BLaER1 (cell line): ENCODE data around the gene MRPL50.

Experiments used
- H3K27ac ChIP-seq: shearing (Covaris generic); formaldehyde crosslinking; 2 replicates; pipeline ENCODE4 v1.8.1; 2022
- H3K27me3 ChIP-seq: shearing (Covaris generic); formaldehyde crosslinking; 2 replicates; pipeline ENCODE4 v1.8.1; 2022
- H3K36me3 ChIP-seq: shearing (Covaris generic); formaldehyde crosslinking; 2 replicates; pipeline ENCODE4 v1.8.1; 2022
- H3K4me1 ChIP-seq: shearing (Covaris generic); formaldehyde crosslinking; 2 replicates; pipeline ENCODE4 v1.8.1; 2022
- H3K4me2 ChIP-seq: shearing (Covaris generic); formaldehyde crosslinking; 2 replicates; pipeline ENCODE4 v1.8.1; 2022
- H3K4me3 ChIP-seq: shearing (Covaris generic); formaldehyde crosslinking; 2 replicates; pipeline ENCODE4 v1.8.1; 2022
- H3K9ac ChIP-seq: shearing (Covaris generic); formaldehyde crosslinking; 2 replicates; pipeline ENCODE4 v1.8.1; 2022
- H3K9me3 ChIP-seq: shearing (Covaris generic); formaldehyde crosslinking; 2 replicates; pipeline ENCODE4 v1.8.1; 2022
- H4K20me1 ChIP-seq: shearing (Covaris generic); formaldehyde crosslinking; 2 replicates; pipeline ENCODE4 v1.8.1; 2022
- Cebpa-rat ChIP-seq: shearing (Covaris generic); IDR thresholded peaks from 2 replicates; pipeline ENCODE4 v1.8.1; 2022

Gene MRPL50

DNA sequence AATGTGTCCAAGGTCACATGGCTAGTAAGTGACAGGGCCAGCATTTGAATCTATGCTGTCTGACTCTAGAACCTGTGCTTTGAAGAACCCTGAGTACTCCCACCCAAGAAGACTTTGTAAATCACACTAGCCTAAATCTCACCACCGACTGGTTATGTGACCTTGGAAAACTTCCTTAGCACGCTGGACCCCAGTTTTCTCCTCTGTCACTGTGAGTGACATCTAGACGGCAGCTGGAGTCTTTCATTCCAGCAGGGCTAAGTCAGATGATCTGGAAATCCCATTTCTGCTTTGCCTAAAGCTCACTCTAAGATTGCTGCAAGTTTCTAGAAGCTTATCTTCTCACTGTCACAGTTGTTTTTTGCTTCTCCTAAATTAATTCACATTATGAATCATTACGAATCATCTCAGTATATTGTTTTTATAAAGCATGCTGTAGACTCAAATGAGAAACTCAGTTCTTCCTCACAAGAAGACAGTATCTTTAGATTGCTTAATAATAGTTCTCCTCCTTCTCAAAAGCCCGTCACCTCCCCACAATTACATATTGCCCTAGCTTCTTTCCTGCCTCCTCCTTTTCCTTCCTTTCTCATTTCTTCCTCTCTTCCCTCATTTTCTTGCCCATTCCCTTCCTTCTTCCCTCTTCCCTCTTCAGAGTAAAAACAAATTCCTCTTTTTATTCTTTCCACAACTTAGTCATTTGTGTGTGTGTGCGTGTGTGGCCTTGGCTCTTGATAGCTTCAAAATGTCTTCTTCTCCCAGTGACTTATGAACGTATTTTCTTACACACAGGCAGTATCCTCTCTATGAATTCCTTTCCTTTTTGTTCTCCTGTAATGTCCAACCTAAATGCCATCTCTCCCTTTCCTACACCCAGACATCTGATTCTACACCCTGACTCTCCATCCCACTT lies 20.4 kb upstream of the MRPL50 start:
- TF ChIP-seq Cebpa-rat, result no peak
- Histone ChIP-seq H3K27ac (no peak overlapping the region), H3K9ac (no peak overlapping the region)

DNA sequence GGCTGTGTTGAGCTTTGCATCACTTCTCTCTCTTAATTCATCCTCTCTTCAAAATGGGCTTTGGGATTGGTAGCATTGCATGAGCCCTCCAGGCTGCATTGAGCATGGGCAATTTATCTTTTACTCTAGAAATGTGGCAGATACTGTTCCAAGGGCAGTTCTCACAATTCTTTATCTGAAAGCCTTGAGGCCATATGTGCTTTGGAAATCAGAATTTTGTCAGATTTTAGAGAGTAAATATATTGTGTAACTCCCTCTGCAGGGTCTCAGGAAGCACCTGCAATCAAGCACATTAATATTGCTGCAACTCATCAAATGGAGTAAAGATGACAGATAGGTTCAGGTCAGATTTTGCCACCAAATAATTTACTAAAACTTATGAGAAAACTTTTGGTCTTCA lies 19.6 kb upstream of the MRPL50 start:
- no peak overlapping the region for H3K4me3 ChIP-seq
- peaks cover 21% of the 10 kb centered on the region for H3K9me3 ChIP-seq
- peak overlapping the region; percentile 32 for H3K4me2 ChIP-seq
- H3K36me3 ChIP-seq, result peaks cover 15% of the 10 kb centered on the region; the same call in 1 of the 2 replicates
- peaks cover 13% of the 10 kb centered on the region; the same call in 1 of the 2 replicates for H4K20me1 ChIP-seq
- no peaks in the 10 kb centered on the region for H3K27me3 ChIP-seq
- no peak for TF ChIP-seq Cebpa-rat
- no peak overlapping the region for H3K27ac ChIP-seq
- peaks cover 11% of the 10 kb centered on the region for H3K4me1 ChIP-seq
- no peak overlapping the region for H3K9ac ChIP-seq

More for the DNA sequence above, 20.4 kb upstream of the MRPL50 start:
- Histone ChIP-seq H3K9me3 (peaks cover 13% of the 10 kb centered on the region; the same call in 1 of the 2 replicates), H3K36me3 (peaks cover 9% of the 10 kb centered on the region; the same call in 1 of the 2 replicates), H4K20me1 (peaks cover 13% of the 10 kb centered on the region; the same call in 1 of the 2 replicates), H3K4me1 (peaks cover 11% of the 10 kb centered on the region), H3K4me2 (no peak overlapping the region), H3K4me3 (no peak overlapping the region), H3K27me3 (no peaks in the 10 kb centered on the region)

DNA sequence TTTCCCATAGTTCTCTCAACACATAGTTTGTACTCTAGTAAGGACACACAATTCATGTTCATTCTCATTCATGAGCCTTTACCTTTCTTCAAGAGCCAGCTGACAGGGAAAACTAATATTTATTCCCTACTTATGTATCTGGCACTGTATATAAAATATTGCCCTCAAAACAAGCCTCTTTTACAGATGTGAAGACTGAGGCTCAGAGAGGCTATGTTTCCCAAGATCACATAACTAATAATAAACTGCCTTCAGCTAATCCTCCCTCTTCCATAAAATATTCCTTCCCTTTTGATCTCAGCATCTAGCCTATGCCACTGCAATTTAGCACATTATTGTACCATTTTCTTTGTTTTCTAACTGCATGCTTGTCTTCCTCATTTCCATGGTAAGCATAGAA lies 19.0 kb upstream of the MRPL50 start:
- Histone ChIP-seq H4K20me1 (peaks cover 13% of the 10 kb centered on the region; the same call in 1 of the 2 replicates), H3K4me2 (peak overlapping the region; percentile 32), H3K36me3 (peaks cover 19% of the 10 kb centered on the region; the same call in 1 of the 2 replicates), H3K27me3 (no peaks in the 10 kb centered on the region), H3K9ac (no peak overlapping the region), H3K9me3 (peaks cover 27% of the 10 kb centered on the region), H3K4me3 (no peak overlapping the region), H3K4me1 (peaks cover 11% of the 10 kb centered on the region), H3K27ac (no peak overlapping the region)
- no peak for TF ChIP-seq Cebpa-rat

DNA sequence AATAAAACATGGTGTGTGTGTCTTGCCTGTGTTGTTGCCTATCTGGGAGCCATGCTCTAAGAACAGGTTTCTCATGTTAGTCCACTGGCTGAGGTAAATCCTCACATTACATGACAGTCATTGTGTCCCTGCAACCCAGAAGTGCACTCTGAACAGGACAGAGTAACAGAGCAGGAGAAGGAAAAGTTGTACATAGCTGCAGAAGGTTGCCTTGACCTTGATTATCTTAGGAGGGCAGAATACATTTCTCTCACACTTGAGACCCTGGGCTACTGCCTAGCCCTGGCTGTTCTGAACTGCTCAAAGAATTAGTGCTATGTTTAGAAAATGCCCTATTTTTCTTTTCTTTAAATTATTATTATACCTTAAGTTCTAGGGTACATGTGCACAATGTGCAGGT lies 17.2 kb upstream of the MRPL50 start:
- peaks cover 26% of the 10 kb centered on the region for H3K36me3 ChIP-seq
- no peak overlapping the region for H3K4me3 ChIP-seq
- no peaks in the 10 kb centered on the region for H3K27me3 ChIP-seq
- peaks cover 45% of the 10 kb centered on the region for H3K9me3 ChIP-seq
- peaks cover 13% of the 10 kb centered on the region; the same call in 1 of the 2 replicates for H4K20me1 ChIP-seq
- H3K27ac ChIP-seq, result no peak overlapping the region
- peaks cover 12% of the 10 kb centered on the region for H3K4me1 ChIP-seq
- TF ChIP-seq Cebpa-rat, result no peak
- no peak overlapping the region for H3K9ac ChIP-seq
- H3K4me2 ChIP-seq, result no peak overlapping the region

DNA sequence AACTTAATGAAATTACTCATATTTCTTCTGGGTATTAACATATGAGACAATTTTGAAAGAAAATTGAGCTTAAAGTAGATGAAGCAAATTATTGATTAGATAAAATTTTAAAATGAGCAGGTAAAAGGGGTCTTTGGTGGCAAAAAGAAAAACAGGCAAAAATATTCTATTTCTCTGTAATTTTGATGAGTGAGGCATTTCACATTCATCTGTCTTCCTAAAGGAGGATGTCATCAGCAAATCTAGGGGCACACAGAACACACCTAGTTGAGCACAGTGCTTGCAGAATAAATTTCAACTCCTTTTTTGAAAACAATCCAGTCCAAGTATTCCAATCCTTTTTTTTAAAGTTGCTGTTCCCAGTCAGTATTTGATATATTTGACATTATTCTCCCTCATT lies 16.4 kb upstream of the MRPL50 start:
- H4K20me1 ChIP-seq, result peaks cover 13% of the 10 kb centered on the region; the same call in 1 of the 2 replicates
- peaks cover 53% of the 10 kb centered on the region for H3K9me3 ChIP-seq
- H3K4me3 ChIP-seq, result no peak overlapping the region
- no peak overlapping the region for H3K27ac ChIP-seq
- no peak overlapping the region for H3K4me2 ChIP-seq
- TF ChIP-seq Cebpa-rat, result no peak
- no peaks in the 10 kb centered on the region for H3K27me3 ChIP-seq
- H3K4me1 ChIP-seq, result peaks cover 15% of the 10 kb centered on the region
- H3K36me3 ChIP-seq, result peaks cover 33% of the 10 kb centered on the region
- H3K9ac ChIP-seq, result no peak overlapping the region

DNA sequence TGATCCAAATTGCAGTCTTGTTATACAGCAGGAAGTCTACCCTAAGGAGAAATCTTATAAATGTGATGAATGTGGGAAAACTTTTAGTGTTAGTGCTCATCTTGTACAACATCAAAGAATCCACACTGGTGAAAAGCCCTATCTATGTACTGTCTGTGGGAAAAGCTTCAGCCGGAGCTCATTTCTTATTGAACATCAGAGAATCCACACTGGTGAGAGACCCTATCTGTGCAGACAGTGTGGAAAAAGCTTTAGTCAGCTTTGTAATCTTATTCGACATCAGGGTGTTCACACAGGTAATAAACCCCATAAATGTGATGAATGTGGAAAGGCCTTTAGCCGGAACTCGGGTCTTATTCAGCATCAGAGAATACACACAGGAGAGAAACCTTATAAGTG lies 10.7 kb upstream of the MRPL50 start:
- peaks cover 93% of the 10 kb centered on the region for H3K9me3 ChIP-seq
- no peak overlapping the region for H3K27ac ChIP-seq
- no peaks in the 10 kb centered on the region for H3K27me3 ChIP-seq
- H3K4me2 ChIP-seq, result no peak overlapping the region
- peaks cover 79% of the 10 kb centered on the region for H3K36me3 ChIP-seq
- no peak overlapping the region; the same call in 1 of the 2 replicates for H3K4me3 ChIP-seq
- TF ChIP-seq Cebpa-rat, result no peak
- peaks cover 4% of the 10 kb centered on the region; the same call in 1 of the 2 replicates for H3K4me1 ChIP-seq
- no peaks in the 10 kb centered on the region for H4K20me1 ChIP-seq
- H3K9ac ChIP-seq, result no peak overlapping the region

DNA sequence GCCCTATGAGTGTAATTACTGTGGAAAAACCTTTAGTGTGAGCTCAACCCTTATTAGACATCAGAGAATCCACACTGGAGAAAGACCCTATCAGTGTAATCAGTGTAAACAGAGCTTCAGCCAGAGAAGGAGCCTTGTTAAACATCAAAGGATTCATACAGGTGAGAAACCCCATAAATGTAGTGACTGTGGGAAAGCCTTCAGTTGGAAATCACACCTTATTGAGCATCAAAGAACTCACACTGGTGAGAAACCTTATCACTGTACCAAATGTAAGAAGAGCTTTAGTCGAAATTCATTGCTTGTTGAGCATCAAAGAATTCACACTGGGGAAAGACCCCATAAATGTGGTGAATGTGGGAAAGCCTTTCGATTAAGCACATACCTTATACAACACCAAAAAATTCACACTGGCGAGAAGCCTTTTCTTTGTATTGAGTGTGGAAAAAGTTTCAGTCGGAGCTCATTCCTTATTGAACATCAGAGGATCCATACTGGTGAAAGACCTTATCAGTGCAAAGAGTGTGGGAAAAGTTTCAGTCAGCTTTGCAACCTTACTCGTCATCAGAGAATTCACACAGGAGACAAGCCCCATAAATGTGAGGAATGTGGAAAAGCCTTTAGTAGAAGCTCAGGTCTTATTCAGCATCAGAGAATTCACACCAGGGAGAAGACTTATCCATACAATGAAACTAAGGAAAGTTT lies 10.1 kb upstream of the MRPL50 start:
- H3K4me2 ChIP-seq, result no peak overlapping the region
- no peak overlapping the region for H3K27ac ChIP-seq
- H3K27me3 ChIP-seq, result no peaks in the 10 kb centered on the region
- TF ChIP-seq Cebpa-rat, result no peak
- no peak overlapping the region for H3K9ac ChIP-seq
- peak overlapping the region; percentile 7 for H3K4me3 ChIP-seq
- peaks cover 4% of the 10 kb centered on the region; the same call in 1 of the 2 replicates for H3K4me1 ChIP-seq
- peaks cover 95% of the 10 kb centered on the region for H3K9me3 ChIP-seq
- H4K20me1 ChIP-seq, result no peaks in the 10 kb centered on the region
- H3K36me3 ChIP-seq, result peaks cover 82% of the 10 kb centered on the region

DNA sequence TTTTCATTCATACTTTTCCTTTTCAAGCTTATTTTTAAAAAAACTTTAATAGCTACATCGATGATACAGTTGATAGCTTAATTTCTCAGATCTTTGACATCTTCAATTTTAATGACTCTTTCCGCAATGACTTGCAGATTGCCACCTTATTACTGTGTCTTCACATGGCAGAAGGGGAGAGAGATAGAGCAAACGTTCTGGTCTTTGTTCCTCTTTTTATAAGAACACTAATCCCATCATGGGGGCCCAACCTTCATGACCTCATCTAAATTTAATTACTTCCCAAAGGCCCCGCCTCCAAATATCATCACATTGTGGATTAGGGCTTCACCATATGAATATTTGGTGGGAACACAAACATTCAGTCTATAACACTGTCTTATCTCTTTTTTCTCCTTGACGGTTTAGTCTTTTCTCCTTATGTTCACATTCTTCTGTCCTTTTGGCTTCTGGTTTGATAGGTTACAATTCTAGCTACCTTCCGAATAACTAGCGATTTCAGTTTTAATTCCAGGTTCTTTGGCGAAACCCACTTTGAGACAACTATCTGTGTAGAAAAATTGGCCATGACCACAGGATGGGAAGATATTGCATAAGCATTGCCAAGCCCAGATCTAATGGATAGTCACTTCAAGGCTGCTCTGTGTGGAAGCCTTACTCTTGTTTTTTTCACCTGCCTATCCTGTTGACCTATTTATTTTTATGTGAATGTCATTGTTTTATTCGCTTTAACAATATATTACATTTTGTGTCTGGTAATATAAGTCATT lies 5.3 kb upstream of the MRPL50 start:
- H3K4me1 ChIP-seq, result peaks cover 17% of the 10 kb centered on the region
- no peak overlapping the region for H3K9ac ChIP-seq
- no peak for TF ChIP-seq Cebpa-rat
- peaks cover 68% of the 10 kb centered on the region for H3K9me3 ChIP-seq
- H3K27ac ChIP-seq, result no peak overlapping the region
- no peaks in the 10 kb centered on the region for H4K20me1 ChIP-seq
- H3K27me3 ChIP-seq, result no peaks in the 10 kb centered on the region
- no peak overlapping the region for H3K4me3 ChIP-seq
- H3K36me3 ChIP-seq, result peaks cover 84% of the 10 kb centered on the region
- H3K4me2 ChIP-seq, result no peak overlapping the region

DNA sequence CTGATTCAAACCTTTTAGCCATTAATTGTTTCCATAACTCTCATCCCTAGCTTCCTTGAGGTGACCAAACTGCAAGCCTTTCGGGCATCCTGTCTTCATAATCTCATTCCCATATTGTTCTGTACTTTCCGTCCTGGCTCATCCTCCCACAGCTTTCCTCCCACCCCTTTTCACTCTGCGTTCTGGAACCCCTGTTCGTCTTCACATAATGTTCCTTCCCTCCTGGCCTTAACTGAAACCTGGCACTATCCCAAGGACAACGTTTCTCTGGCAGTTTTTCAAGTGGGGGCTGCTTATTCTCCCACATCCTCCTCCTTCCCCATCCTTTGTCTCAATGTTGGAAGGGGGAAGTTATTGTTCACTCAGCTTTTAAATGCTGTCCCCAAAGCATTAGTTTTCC lies 1.7 kb upstream of the MRPL50 start:
- Histone ChIP-seq H3K4me1 (peaks cover 34% of the 10 kb centered on the region), H3K4me3 (peak overlapping the region; percentile 88), H3K9me3 (peaks cover 46% of the 10 kb centered on the region), H4K20me1 (no peaks in the 10 kb centered on the region), H3K27ac (no peak overlapping the region), H3K4me2 (peak overlapping the region; percentile 87), H3K36me3 (peaks cover 67% of the 10 kb centered on the region), H3K9ac (peak overlapping the region; percentile 95; the same call in 1 of the 2 replicates), H3K27me3 (no peaks in the 10 kb centered on the region)
- TF ChIP-seq Cebpa-rat, result no peak
